GM06990 (cell line): ENCODE measurements around the gene TTC7B.
"Not testable (repeated sequence)": the region's sequence is repeated elsewhere in the genome, so short reads cannot be mapped to it uniquely, and the experiment has no call there.

Experiments
- DNase-seq: peaks from one replicate; pipeline ENCODE4 v3.0.0-alpha.2; 2011; ENCODE audit not compliant: insufficient read length; ENCODE audit errors: extremely low read depth
- H3K27me3 ChIP-seq: replicated peaks from 2 replicates; pipeline ENCODE4 v1.6.0; 2011; ENCODE audit warnings: low read length; ENCODE audit not compliant: control insufficient read depth, insufficient read depth
- H3K36me3 ChIP-seq: 2 replicates; pipeline ENCODE4 v1.5.1; 2011; ENCODE audit warnings: low read length; ENCODE audit not compliant: control insufficient read depth, insufficient read depth
- H3K4me3 ChIP-seq: replicated peaks from 2 replicates; pipeline ENCODE4 v1.5.1; 2011; ENCODE audit warnings: low read depth, mild to moderate bottlenecking, control low read depth, low read length
- CTCF ChIP-seq: IDR thresholded peaks from 2 replicates; pipeline ENCODE4 v1.5.1; 2011; ENCODE audit warnings: low read length, control low read depth, mild to moderate bottlenecking, inconsistent platforms; ENCODE audit not compliant: insufficient read depth, poor library complexity, severe bottlenecking

The TTC7B gene

DNA sequence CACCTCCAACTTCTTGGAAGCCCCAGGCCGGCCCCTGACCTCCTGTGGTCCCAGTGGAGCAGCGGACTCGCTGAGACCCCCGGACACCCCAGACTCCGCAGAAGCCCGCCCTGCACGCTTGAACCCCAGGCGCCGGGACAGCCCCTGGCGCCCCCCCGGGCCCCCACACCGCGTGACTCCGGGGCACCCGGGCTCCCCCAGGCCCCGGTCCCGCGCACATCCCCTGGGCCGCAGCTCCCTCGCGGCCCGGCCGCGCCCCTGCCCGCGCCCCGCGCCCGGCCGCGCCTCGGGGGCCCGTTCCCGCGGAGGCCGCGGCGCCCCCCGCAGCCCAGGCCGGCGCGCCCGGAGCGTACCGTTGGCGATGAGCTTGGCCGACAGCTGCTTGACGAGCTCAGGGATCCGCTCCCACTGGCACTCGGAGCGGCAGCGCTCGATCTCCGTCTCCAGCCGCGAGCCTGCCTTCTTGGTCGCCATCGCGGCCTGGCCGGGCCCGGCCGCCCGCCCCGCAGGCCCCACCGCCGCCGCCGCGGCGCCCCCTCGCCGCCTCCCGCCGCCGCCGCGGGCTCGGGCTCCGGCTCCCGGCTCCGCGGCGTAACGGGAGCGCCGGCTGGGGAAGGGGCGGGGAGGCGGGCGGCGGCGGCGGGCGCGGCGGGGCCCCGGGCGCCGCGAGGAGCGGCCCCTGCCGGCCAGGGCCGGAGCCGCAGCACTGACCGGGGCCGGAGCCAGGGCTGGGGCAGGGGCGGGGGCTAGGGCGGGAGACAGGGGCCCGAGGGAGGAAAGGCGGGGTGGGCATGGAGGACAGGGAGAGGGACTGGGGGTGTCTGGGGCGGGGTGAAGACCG is at the start of gene TTC7B:
TTC7B (minus strand) TSS at position 609 of the 841 bp plus-strand sequence; CDS start at position 474, 135 bp downstream.
- Histone ChIP-seq H3K27me3 (no peaks in the 10 kb centered on the region; the same call in 1 of the 2 replicates), H3K36me3 (no peaks in the 10 kb centered on the region), H3K4me3 (peak within 1 kb of the TSS; percentile 43)
- no peak for DNase-seq
- TF ChIP-seq CTCF = peak; percentile 31

GRCh38 chr14:90864741-90865140 is 48.5 kb upstream of the TTC7B start:
- peak; percentile 24 for DNase-seq
- H3K27me3 ChIP-seq = no peaks in the 10 kb centered on the region
- no peak overlapping the region for H3K4me3 ChIP-seq
- no peaks in the 10 kb centered on the region for H3K36me3 ChIP-seq
- no peak for TF ChIP-seq CTCF

DNA sequence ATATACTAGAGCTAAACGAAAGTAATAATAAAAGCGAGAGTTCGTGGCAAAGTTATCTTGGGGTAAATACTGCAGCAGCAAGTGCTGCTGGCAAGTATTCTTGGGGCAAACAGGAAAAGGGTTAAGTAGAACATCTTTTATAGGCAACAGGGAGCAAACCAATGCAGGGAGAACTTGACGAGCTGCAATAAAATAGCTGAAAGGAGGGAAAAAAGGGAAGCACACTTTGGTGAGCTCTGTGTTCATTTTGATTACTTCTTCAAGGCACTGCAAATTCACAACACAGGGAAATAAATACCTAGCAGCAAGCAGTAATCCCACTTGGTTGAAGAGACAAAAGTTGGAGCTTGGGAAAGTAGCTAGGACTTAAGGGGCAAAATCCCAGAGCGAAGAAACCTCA is 42.3 kb upstream of the TTC7B start:
- Histone ChIP-seq H3K36me3 (no peaks in the 10 kb centered on the region), H3K4me3 (no peak overlapping the region), H3K27me3 (no peaks in the 10 kb centered on the region)
- no peak for TF ChIP-seq CTCF
- no peak for DNase-seq

- Histone ChIP-seq H3K4me3 (no peak overlapping the region), H3K27me3 (no peaks in the 10 kb centered on the region), H3K36me3 (no peaks in the 10 kb centered on the region)
- no peak for TF ChIP-seq CTCF
- DNase-seq = no peak
These were observed 41.6 kb upstream of the TTC7B start for GRCh38 chr14:90857866-90858265.

- H3K27me3 ChIP-seq, H3K4me3 ChIP-seq, H3K36me3 ChIP-seq, DNase-seq: not testable (repeated sequence)
These were observed 39.9 kb upstream of the TTC7B start for GRCh38 chr14:90856115-90856514.

GRCh38 chr14:90853116-90853515 is 36.9 kb upstream of the TTC7B start:
- no peak overlapping the region for H3K4me3 ChIP-seq
- H3K36me3 ChIP-seq = no peaks in the 10 kb centered on the region
- H3K27me3 ChIP-seq = no peaks in the 10 kb centered on the region
- TF ChIP-seq CTCF = no peak
- no peak for DNase-seq
